Neural progenitor cell (in vitro differentiated cells): Measurements from ENCODE around the gene MAP2.

ENCODE experiments used
- CTCF ChIP-seq: fragments of 200-600 bp; sonication (generic); IDR thresholded peaks from 2 replicates; pipeline ENCODE4 v1.5.1; 2017; ENCODE audit warnings: antibody characterized with exemption, mild to moderate bottlenecking
- EZH2 ChIP-seq: fragments of 200-600 bp; sonication (generic); IDR thresholded peaks from 2 replicates; pipeline ENCODE4 v1.6.1; 2017; ENCODE audit warnings: antibody characterized with exemption, mild to moderate bottlenecking, moderate library complexity

GRCh38 chr2:209582281-209582680 is 158.4 kb downstream of the MAP2 start:
- no peak for TF ChIP-seq CTCF
- TF ChIP-seq EZH2 = no peak
